G401.6 (cell line): ENCODE measurements around the gene CEP170B.
"Not testable (repeated sequence)": the region's sequence is repeated elsewhere in the genome, so short reads cannot be mapped to it uniquely, and the experiment has no call there.

Experiments used
- FAIRE-seq: peaks from 2 replicates; lab custom pipeline; 2012; peaks lifted over from hg19 to GRCh38; lab: Jason Lieb, UNC

Gene CEP170B

GRCh38 chr14:104891664-104892530 is 26.8 kb downstream of the CEP170B start:
- FAIRE-seq: no peak

GRCh38 chr14:104892531-104893434 is 27.7 kb downstream of the CEP170B start:
- FAIRE-seq: no peak

DNA sequence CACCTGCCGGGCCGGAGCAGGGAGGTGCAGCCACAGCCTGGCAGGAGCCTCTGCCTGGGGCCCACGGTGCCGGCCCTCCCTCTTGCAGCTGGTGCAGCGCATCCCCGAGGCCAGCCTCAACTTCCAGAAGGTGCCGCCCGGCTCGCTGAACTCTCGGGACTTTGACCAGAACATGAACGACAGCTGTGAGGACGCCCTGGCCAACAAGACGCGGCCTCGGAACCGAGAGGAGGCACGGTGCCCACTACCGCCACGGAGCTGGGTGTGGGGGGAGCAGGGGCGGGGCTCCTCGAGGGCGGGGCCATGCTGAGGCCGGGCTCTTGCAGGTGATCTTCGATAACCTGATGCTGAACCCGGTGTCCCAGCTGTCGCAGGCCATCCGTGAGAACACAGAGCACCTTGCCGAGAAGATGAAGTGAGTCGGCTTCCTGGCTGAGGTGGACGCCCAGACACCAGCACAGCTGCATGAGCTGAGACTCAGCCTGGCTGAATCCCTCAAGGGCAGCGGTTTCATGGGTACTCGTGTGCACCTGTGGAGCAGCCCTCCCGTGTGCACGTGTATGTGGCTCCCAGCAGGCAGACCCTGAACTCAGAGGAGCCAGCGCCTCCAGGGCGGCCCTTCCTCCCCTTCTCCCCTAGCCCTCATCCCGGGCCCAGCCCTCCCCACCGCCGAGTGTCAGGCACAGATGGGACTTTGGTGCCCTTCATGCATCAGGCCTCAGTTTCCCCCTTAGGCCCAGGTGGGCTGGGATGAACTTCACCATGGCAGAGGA is 28.6 kb downstream of the CEP170B start:
- no peak for FAIRE-seq

DNA sequence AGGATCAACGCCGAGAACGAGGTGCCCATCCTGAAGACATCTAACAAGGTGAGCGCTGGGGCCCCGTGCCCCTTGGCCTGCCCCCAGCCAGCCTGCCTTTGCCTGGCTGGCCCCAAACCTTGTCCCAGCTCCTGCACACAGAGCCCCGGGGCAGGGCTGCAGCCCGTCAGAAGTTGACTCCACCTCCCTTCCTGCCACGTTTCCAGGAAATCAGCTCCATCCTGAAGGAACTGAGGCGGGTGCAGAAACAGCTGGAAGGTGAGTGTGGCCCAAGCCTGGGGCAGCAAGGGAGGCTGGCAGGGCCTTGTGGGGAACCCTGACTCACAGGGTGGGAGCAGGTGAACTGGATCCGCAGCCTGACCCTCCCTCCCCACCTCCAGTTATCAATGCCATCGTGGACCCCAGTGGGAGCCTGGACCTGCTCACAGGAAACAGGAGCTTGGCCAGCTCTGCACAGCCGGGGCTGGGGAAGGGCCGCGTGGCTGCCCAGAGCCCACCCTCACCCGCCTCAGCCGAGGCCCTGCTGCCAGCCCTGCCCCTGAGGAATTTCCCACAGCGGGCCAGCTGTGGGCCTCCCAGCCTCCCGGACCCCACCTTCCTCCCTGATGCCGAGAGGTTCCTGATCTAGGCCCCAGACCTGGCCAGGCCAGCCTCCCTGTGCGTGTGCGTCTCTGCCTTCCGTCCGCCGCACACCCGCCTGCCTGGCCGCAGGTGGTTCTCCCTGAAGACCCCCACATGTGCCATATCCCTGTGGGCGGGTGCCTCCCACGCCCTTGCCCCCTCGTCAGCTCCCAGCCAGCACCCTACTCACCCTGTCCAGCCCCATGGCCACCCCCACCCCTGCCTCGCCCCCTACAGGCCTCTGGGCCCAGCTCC is 29.5 kb downstream of the CEP170B start:
- FAIRE-seq: no peak

DNA sequence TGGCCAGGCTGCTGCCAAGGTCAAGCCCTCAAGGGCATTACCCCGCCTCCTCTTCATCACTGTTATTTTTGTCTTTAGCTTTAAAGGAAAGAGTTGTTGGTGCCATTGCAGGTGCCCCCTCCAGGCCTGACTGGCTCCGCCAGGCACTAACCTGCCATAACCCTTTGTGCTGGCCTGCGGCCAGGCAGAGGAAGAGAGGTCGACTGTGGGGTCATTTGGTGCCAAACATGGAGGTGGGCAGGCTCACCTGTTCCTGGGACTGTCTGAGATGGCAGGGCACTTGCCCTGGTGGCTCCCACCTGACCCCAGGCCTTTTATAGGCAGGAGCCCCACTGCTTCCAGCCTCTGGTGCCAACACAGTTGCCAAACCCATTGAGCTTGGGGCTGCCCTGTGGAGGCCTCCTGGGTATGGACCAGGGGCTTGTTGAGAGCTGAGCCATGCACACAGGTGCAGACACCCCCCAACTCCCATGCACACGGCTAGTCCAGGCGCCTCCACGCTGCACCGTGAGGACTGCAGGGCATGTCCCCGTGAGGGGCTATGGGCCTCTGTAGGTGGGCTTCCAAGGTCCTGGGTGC is 30.2 kb downstream of the CEP170B start:
- FAIRE-seq: no peak

DNA sequence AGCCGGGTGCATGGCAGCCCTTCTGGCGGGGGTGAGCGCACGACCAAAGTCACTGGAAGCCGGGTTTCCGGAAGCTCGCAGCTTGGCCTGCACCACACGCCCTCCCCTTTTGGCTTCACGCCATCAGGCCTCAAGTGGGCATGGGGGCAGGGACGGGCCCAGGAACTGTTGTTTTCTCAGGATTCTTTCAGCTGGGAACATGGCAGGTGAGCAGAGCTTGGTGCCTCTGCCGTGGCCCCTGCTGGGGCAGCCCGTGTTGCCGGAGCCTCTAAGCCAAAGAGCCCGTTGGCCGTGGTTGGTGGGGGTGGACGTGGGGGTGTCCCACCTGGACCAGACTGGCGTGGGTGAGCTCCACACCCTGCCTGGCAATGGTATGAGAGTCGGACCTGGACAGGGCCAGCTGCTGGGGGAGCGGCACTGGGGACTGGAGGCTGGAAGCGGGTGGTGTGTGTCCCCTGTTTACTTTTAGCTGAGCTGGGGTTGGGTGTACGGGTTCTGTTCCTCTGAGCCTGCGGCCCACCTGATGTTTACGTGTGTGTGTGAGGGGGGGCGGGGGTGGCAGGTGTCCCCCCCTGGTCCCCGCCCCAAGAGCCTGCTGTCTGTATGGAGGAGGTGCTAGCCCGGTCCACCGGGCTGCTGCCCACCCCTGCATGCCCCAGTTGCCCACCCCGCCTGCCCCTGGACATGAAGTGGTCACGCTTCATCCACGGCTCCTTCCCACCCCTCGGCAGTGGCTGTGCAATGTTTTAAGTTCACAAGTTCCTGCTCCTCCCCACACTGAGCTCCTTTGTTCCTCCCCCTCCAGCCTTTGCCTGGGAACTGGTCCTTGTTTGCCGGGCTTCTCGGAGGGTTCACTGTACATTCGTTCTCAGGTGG is 31.0 kb downstream of the CEP170B start:
- no peak for FAIRE-seq

DNA sequence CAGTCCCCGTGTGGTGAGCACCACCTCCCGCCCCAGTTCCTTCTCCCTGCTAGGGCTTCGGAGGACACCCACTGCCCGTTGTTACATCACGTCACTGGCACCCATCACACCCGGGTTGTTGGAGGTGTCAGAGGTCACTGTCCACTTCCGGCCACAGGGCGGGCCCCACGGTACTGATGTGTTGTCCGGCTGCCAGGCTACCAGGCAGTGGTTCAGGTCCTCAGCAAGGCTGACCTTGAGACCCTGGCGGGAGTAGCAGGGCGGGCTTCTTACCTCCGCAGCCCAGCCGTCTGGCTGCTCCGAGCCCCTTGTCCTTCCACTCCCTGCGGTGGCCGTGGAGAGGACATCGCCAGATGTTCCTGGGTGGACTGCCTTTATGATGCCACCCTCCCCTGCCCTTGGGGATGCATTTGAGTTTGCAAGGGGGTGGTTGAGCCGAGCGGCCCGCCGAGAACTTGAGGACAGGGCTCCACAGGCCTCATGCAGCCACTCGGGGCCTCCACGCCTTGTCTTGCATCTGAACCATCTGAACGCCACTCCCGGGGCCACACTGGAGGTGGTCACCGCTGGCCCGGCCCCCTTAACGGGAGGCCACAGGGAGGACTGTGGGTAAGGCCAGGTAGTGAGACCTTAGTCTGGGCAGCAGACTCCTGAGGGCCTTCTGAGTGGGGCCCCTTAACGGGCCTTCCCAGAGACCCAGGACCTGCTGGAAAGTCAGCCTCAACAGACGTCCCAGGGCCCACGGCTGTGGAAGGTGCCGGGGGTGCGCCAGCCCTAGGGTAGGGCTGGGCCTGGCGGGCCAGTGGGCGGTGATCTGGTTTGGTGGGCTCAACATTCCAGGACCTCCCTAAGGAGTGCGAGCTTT is 32.5 kb downstream of the CEP170B start:
- FAIRE-seq: no peak

DNA sequence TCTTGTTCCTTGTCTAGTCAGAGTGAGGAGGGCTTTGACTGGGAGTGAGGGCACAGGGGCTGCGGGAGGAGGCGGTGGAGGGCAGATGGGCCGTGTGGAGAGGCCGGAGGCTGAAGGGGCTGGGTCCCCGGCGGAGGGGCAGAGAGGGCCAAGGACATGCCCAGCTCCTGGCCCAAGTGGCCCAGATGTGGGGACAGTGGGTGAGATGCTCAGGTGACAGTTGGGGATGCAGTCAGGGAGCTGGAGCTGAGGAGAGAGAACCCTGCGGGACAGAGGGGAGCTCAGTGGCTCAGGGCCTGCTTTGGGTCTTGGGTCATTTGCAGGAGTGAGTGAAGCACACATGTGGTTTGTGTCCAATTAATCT is 33.1 kb downstream of the CEP170B start:
- FAIRE-seq: no peak

DNA sequence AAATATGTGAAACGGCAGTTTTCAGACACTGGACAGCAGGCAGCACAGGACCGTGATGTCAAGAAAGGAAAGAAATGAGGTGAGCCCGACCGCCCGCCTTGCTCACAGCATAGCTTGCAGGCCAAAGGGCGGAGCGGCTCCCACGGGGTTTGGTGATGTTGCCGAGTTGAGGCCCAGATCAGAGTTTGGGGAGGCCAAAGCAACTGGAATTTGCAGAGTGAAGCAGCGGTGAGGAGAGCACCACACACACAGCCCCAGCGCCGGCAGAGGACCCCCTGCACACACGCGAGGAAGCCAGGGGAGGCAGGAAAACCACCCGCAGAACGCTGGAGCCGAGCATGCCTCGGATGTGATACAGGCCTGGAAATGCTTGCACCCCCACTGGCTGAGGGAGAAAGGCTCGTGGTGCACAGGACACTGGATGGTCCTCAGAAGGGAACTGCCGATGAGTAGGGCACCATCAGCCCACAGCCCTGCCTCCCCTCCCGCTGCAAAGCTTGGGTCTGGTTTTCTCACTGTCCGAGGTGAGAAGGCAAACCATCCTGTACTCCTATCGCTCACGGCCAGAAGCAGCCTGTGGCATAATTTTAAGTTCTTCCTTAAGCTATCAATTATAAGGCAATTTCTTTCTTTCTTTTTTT is 33.9 kb downstream of the CEP170B start:
- FAIRE-seq: no peak

DNA sequence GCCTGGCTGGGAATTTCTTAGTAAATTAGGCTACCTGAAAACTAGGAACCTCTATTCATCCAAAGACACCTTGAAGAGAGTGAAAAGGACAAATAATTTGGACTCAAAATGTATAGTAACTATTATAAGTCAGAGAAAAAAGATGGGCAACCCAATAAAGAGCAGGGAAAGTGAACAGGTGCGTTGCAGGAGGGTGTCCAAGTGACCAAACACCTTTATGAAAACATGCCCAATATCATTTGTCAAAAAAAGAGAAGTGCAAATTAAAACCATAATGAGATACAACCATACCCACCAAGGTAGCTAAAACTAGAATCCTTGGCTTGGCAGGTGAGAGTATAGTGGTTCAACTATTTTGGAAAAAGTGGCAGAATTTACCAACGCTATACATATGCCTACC is 34.7 kb downstream of the CEP170B start:
- no peak for FAIRE-seq

DNA sequence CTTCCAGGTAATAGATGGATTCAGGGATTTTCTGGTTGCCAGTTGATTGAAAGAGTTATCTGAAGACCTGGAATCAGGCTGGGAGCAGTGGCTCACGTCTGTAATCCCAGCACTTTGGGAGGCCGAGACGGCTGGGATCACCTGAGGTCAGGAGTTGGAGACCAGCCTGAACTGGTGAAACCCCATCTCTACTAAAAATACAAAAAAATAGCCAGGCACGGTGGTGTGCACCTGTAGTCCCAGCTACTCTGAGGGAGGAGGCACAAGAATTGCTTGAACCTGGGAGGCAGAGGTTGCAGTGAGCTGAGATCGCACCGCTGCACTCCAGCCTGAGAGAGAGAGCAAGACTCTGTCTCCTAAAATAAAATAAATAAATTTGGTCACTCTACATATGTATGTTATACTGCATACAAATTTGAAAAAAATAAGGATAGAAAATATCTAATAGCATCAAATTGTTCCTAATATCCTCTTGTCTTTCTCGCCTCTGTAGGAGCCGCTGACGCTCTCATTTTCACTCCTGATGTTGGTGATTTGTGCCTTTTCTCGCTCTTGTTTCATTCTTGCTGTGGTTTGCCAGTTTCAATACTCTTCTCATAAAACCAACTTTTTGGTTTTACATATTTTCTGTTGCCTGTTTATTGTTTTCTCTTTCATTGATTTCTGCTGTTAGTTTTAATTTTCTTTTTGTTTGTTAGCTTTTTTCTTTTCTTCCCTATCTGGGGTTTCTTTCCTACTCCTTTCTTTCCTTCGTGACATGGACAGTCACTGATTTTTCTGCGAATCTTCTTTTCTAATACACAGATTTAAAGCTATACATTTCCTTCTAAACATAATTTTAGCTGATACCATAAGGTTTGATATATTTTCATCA is 35.8 kb downstream of the CEP170B start:
- FAIRE-seq: no peak

GRCh38 chr14:104903990-104904389 is 38.9 kb downstream of the CEP170B start:
- FAIRE-seq: no peak

GRCh38 chr14:104904650-104905578 is 39.8 kb downstream of the CEP170B start:
- FAIRE-seq: not testable (repeated sequence)

DNA sequence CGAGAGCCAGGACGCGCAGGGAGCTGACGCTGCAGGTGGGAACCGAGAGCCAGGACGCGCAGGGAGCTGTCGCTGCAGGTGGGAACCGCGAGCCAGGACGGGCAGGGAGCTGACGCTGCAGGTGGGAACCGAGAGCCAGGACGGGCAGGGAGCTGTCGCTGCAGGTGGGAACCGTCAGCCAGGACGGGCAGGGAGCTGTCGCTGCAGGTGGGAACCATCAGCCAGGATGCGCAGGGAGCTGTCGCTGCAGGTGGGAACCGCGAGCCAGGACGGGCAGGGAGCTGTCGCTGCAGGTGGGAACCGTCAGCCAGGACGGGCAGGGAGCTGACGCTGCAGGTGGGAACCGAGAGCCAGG is 40.5 kb downstream of the CEP170B start:
- FAIRE-seq: not testable (repeated sequence)

DNA sequence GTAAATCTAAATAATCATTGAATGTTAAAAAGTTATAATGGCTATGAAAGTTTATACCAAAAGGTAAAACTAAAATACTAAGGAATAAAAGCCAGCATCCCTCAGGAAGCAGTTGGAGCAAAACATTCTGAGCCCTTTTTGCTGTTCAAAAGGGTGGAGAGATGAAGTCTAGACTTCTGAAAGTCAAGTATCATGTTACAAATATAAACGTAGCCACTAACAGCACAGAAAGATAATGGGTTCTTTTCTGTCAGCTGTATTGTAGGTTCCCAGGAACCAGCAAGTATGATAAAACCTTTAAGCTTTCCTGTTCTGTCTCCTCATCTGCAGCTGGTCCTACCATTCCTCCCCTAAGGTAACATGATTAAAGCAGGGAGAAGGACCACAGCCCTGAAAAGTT is 43.2 kb downstream of the CEP170B start:
- FAIRE-seq: no peak

DNA sequence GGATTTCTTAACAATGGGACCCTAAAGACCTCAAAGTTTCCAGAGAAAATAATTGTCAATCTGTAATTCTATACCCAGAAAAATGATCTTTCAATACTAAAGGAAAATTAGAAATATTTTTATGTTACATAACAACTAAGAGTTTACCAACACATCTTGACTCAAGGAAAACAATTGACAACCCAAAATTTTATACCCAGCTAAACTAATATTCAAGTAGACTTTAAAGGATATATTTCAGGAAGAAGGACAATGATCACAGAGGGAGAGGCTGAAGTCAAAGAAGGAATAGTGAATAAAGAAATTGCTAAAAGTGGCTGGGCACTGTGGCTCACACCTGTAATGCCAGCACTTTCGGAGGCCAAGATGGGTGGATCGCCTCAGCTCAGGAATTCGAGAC is 47.0 kb downstream of the CEP170B start:
- no peak for FAIRE-seq

- no peak for FAIRE-seq
These were observed 48.4 kb downstream of the CEP170B start for GRCh38 chr14:104913435-104913834.
